Neural cell (in vitro differentiated cells): ENCODE data around the gene MUSTN1. TPM values are rescaled to one million over a fixed set of nuclear protein-coding genes. Genes with fewer than 3 reads are reported as not detected.

Experiments
- H2AFZ ChIP-seq: fragments of 200-600, 300-800 bp; sonication (generic), shearing (Covaris generic); 2 replicates; pipeline ENCODE4 v1.6.0; 2014; ENCODE audit warnings: low read depth, mild to moderate bottlenecking, antibody characterized with exemption, low read length, moderate library complexity
- H3F3A ChIP-seq: fragments of 200-600 bp; shearing (Covaris generic); 2 replicates; pipeline ENCODE4 v1.6.1; 2016; ENCODE audit warnings: mild to moderate bottlenecking, moderate library complexity, mixed read lengths, antibody characterized with exemption, low read length; ENCODE audit not compliant: insufficient read depth, poor library complexity, severe bottlenecking
- H3K27ac ChIP-seq: fragments of 200-600, 300-800 bp; sonication (generic), shearing (Covaris generic); 2 replicates; pipeline ENCODE4 v1.5.1; 2014; ENCODE audit warnings: mild to moderate bottlenecking, low read length, moderate library complexity
- H3K27me3 ChIP-seq: fragments of 300-800, 200-600 bp; sonication (generic), shearing (Covaris generic); 2 replicates; pipeline ENCODE4 v1.6.0; 2014; ENCODE audit warnings: mild to moderate bottlenecking, low read depth, low read length, moderate library complexity; ENCODE audit not compliant: insufficient read depth
- H3K36me3 ChIP-seq: fragments of 300-800, 200-600 bp; sonication (generic), shearing (Covaris generic); 2 replicates; pipeline ENCODE4 v1.5.1; 2014; ENCODE audit warnings: mild to moderate bottlenecking, antibody characterized with exemption, low read length, moderate library complexity; ENCODE audit not compliant: insufficient read depth
- H3K4me2 ChIP-seq: fragments of 300-800, 200-600 bp; sonication (generic), shearing (Covaris generic); 2 replicates; pipeline ENCODE4 v1.6.0; 2014; ENCODE audit warnings: mild to moderate bottlenecking, low read length
- H3K4me3 ChIP-seq: fragments of 300-800, 200-600 bp; sonication (generic), shearing (Covaris generic); 2 replicates; pipeline ENCODE4 v1.5.1; 2014; ENCODE audit warnings: mild to moderate bottlenecking, low read length, moderate library complexity
- H3K79me2 ChIP-seq: fragments of 200-600 bp; shearing (Covaris generic); replicated peaks from 2 replicates; pipeline ENCODE4 v1.6.0; 2014; ENCODE audit warnings: mild to moderate bottlenecking, low read length, moderate library complexity; ENCODE audit not compliant: insufficient read depth
- H3K9ac ChIP-seq: fragments of 300-800, 200-600 bp; sonication (generic), shearing (Covaris generic); 2 replicates; pipeline ENCODE4 v1.6.1; 2016; ENCODE audit warnings: mild to moderate bottlenecking, low read length, mixed read lengths
- H3K9me2 ChIP-seq: fragments of 200-600 bp; shearing (Covaris generic); 2 replicates; pipeline ENCODE4 v1.6.1; 2016; ENCODE audit warnings: mild to moderate bottlenecking, low read length, mixed read lengths; ENCODE audit not compliant: insufficient read depth
- H3K9me3 ChIP-seq: fragments of 200-600, 300-800 bp; sonication (generic), shearing (Covaris generic); 2 replicates; pipeline ENCODE4 v1.6.1; 2016; ENCODE audit warnings: mild to moderate bottlenecking, mixed run types, low read length, moderate library complexity, mixed read lengths
- H4K20me1 ChIP-seq: fragments of 200-600 bp; shearing (Covaris generic); 2 replicates; pipeline ENCODE4 v1.6.1; 2016; ENCODE audit warnings: mild to moderate bottlenecking, mixed run types; ENCODE audit not compliant: insufficient read depth
- CTCF ChIP-seq: fragments of 450-650 bp; IDR thresholded peaks from 2 replicates; pipeline ENCODE4 v1.5.1; 2014; ENCODE audit warnings: antibody characterized with exemption, mild to moderate bottlenecking, moderate library complexity; ENCODE audit not compliant: poor library complexity, severe bottlenecking
- EP300 ChIP-seq: fragments of 450-650 bp; conservative IDR thresholded peaks from 2 replicates; pipeline ENCODE4 v1.6.1; 2014; ENCODE audit warnings: antibody characterized with exemption, mild to moderate bottlenecking, moderate library complexity; ENCODE audit not compliant: poor library complexity, severe bottlenecking
- EZH2 ChIP-seq: fragments of 200-600, 300-800 bp; shearing (Covaris generic), sonication (generic); IDR thresholded peaks from 2 replicates; pipeline ENCODE4 v1.6.1; 2014; ENCODE audit warnings: antibody characterized with exemption, low read length, borderline replicate concordance, mild to moderate bottlenecking; ENCODE audit not compliant: insufficient read depth, poor library complexity, severe bottlenecking
- MXI1 ChIP-seq: fragments of 450-650 bp; conservative IDR thresholded peaks from 2 replicates; pipeline ENCODE4 v1.6.1; 2014; ENCODE audit warnings: antibody characterized with exemption, mild to moderate bottlenecking; ENCODE audit not compliant: poor library complexity, severe bottlenecking
- POLR2AphosphoS5 ChIP-seq: IDR thresholded peaks from 2 replicates; pipeline ENCODE4 v1.6.1; 2012
- RAD21 ChIP-seq: fragments of 450-650 bp; conservative IDR thresholded peaks from 2 replicates; pipeline ENCODE4 v1.6.1; 2014; ENCODE audit warnings: antibody characterized with exemption, mild to moderate bottlenecking, moderate library complexity
- REST ChIP-seq: IDR thresholded peaks from 2 replicates; pipeline ENCODE4 v1.6.1; 2012; ENCODE audit warnings: borderline replicate concordance
- SMC3 ChIP-seq: fragments of 450-650 bp; conservative IDR thresholded peaks from 2 replicates; pipeline ENCODE4 v1.6.1; 2014; ENCODE audit warnings: antibody characterized with exemption, mild to moderate bottlenecking, moderate library complexity; ENCODE audit not compliant: poor library complexity
- TAF1 ChIP-seq: IDR thresholded peaks from 2 replicates; pipeline ENCODE4 v1.6.1; 2012; ENCODE audit warnings: low read depth
- polyA plus RNA-seq: library from polyadenylated mRNA; depleted of rRNA; stranded (reverse); fragments of >200 nt; gene quantifications from 2 replicates; pipeline ENCODE4 v1.2.3, GENCODE V29; 2014

The MUSTN1 gene
- polyA plus RNA-seq, 1 donor from 2014 or later: not detected

DNA sequence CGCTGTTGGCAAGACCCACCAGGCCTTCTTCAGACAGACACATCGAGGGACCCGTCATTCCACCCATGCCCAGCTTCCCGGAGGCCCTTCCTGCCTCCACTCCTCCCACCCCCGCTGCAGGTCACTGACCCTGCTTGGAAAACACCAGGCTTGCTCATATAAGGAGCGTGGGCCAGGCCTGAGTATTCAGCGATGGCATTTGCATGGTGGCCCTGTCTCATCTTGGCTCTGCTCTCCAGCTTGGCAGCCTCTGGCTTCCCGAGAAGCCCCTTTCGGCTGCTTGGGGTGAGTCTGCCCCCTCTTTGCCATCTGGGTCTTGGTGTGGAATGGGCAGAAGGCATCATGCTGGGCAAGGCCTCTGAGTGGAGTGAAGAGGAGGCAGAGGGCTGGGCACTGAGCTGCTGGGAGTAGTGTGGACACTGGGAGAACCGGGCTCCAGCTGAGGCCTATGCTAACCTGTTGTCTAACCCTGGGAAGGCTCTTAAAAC lies 40.2 kb downstream of the MUSTN1 start, which contains the start of gene ITIH3:
Gene ITIH3 (plus strand): TSS at position 185 of the 488 bp plus-strand sequence. CDS start 8 bp downstream, at position 193.
- H2AFZ ChIP-seq: no peak within 1 kb of the TSS
- no peaks in the 10 kb centered on the region for H3K27me3 ChIP-seq
- H3K27ac ChIP-seq: no peak within 1 kb of the TSS
- H4K20me1 ChIP-seq: no peaks in the 10 kb centered on the region
- H3K79me2 ChIP-seq: no peaks in the 10 kb centered on the region
- H3K9me2 ChIP-seq: no peaks in the 10 kb centered on the region
- H3K9ac ChIP-seq: no peak within 1 kb of the TSS
- H3K4me2 ChIP-seq: no peak within 1 kb of the TSS
- no peaks in the 10 kb centered on the region for H3K9me3 ChIP-seq
- no peaks in the 10 kb centered on the region for H3K36me3 ChIP-seq
- no peaks in the 10 kb centered on the region for H3F3A ChIP-seq
- TF ChIP-seq MXI1 (no peak), EZH2 (no peak), POLR2AphosphoS5 (no peak), REST (no peak), SMC3 (no peak)
- no peak within 1 kb of the TSS for H3K4me3 ChIP-seq

- no peaks in the 10 kb centered on the region for H3K36me3 ChIP-seq
- TF ChIP-seq SMC3: no peak
- no peak for TF ChIP-seq POLR2AphosphoS5
- no peak for TF ChIP-seq REST
- TF ChIP-seq CTCF: no peak
- TF ChIP-seq TAF1: no peak
- no peak for TF ChIP-seq RAD21
- TF ChIP-seq MXI1: no peak
- no peak for TF ChIP-seq EP300
- TF ChIP-seq EZH2: no peak
- H3K9ac ChIP-seq: no peak overlapping the region
- no peaks in the 10 kb centered on the region for H3K27me3 ChIP-seq
- no peak overlapping the region for H3K4me3 ChIP-seq
- no peaks in the 10 kb centered on the region for H4K20me1 ChIP-seq
- no peaks in the 10 kb centered on the region for H3K9me2 ChIP-seq
- no peaks in the 10 kb centered on the region for H3K79me2 ChIP-seq
- H3K9me3 ChIP-seq: no peaks in the 10 kb centered on the region
- no peak overlapping the region for H2AFZ ChIP-seq
- no peak overlapping the region for H3K27ac ChIP-seq
- no peaks in the 10 kb centered on the region for H3F3A ChIP-seq
- H3K4me2 ChIP-seq: no peak overlapping the region
Measured at GRCh38 chr3:52793702-52794611, 40.9 kb downstream of the MUSTN1 start.
